Measurements from ENCODE around the gene DNAH10.

- TF ChIP-seq CTCF (IDR thresholded peaks at IDR 0.05; ENCODE audit: insufficient read depth, low read length, poor library complexity, severe bottlenecking) (no peak), EZH2phosphoT487 (conservative IDR thresholded peaks at IDR 0.05; ENCODE audit: low read length) (no peak)
These were observed 40.9 kb upstream of the DNAH10 start for GRCh38 chr12:123721245-123721644.

Data from SU-DHL-6 (cell line).